Right hindlimb (tissue), 1 donor: ENCODE results near the gene ARHGEF2.
A peak's percentile ranks its signal among the peaks of the same experiment; 100 is the strongest.

Source experiments
- DNase-seq: peaks from one replicate; pipeline ENCODE4 v3.0.0-alpha.2; 2018

ARHGEF2 gene

DNA sequence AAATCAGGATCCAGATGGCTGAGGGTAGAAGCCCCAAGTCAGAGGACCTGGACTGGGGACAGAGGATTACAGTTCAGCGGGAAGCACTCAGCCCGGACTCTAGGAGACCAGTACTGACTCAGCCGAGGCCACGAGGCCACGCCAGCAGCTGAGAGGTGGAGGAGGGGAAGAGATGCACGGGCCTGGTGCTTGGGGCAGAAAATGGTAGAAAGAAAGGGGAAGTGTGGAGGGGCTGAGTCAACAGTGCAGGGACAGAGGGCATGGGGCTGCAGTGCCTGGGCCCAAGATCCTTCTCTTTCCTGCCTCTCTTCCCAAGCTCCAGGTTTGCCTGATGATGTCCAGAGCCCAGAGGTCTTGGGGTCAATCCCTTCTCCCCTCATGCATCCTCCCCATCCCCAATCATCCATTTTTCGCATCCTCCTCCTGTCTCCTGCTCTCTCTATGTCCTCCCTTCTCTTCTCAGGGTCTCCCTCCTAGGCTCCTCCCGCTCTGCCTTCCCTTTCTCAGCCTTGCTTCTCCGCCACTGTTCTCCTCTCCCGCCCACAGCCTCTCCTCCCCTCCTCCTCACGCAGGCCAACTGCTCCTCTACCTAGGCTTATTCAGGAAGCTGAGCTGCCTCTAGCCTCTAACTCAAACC, 7.7 kb downstream of the ARHGEF2 start:
- peak; percentile 54 for DNase-seq

DNA sequence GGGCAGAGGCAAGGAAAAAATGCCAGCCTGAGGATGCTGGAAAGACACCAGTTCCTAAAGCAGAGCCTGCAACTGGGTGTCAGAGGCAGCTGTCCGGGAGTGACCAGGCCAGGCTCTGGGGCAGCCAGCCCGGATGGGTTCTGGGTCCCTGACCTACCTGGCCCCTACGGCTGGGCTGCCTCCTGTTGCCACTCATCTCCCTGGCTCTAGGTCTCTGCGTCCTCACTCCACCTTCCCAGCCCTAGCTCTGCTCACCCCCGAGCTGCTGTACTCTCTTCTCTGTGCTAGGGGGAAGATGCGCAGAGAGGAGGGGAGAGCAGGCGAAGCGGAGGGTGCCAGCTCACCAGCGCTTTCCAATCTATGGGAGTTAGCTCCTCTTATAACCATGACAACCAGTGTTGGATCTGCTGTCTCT, 9.0 kb downstream of the ARHGEF2 start:
- no peak for DNase-seq

DNA sequence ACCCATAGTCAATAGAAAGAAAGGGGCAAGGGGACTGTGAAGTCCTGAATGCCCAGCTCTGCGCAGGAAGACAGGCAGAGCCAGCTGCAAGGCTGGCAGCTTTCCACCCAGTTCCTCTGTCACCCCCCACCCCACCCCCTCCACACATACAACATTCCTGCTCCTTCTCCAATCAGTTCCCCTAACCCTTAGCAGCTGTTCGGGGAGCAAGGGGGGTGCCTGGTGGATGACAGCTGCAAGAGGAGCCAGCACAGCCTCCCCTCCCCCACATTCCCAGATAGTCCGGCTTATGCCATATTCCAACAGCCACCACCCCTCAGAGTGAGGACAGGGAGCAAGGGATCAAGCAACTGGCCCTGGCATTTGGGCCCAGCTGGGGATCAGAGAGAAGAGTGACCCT, 9.7 kb downstream of the ARHGEF2 start:
- peak; percentile 92 for DNase-seq

DNA sequence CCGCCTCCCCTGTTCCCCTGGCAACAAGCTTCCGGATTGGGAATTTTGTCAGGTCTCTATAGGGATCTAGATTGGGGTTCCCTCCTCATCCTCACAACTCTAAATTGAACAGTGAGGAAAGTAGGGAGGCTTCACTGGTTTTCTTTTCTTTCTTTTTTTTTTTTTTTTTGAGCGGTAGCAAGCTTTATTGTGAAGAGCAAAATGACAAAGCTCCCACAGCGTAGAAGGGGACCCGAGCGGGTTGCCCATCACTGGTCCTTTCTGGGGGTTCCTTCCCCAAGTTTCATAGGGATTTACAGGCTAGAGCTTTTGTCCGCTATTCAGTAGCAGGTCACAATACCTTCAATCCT, 10.3 kb downstream of the ARHGEF2 start:
- DNase-seq: no peak

DNA sequence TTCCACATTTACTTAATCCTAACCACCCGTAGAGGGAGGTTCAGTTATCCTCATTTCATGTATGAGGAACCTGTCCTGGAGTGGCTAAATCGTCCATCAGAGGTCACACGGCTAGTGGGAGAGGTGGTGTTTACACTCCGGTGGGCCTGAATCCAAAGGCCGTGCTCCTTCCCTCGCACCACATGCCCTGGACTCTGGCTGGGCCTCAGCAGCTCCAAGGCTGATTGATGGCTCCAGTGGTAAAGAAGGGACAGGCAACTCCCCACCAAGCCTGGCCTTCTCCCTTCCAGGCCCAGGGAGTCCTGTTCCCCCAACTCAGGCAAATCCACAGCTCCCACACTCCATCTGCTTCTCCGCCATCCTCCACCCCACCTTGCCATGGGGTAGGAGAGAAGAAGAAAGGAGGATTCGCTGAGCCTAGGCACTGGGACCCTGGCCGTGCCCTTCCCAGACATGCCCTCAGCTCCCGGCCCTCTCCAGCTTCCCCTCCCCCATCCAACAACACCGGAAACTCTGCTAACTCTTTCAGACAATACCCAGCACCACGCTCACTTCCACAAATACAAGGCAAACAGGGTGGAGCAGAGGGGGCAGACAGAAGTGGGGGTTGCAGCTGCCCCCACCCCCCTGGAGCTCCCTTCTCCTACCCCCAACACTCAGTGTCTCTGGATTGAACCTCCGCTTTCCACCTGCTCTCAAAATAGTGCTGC, 10.9 kb downstream of the ARHGEF2 start:
- DNase-seq: no peak

DNA sequence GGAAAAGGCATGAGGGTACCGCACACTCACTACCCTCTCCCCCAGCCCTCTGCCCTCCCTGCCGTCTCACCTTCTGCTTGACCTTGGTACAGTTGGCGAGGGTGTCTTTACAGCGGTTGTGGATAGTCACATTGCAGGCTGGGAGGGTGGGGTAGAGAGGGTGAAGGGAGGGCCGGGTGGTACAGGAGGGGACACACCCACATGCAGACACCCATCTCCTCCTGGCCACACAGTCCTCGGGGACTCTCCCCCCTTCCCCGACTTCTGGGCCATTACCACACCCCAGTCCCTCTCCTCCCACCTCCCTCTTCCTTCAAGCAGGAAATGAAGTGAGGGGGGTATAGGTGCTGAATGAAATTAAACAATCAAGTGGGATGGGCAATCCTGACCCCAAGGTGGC, 11.6 kb downstream of the ARHGEF2 start:
- no peak for DNase-seq

DNA sequence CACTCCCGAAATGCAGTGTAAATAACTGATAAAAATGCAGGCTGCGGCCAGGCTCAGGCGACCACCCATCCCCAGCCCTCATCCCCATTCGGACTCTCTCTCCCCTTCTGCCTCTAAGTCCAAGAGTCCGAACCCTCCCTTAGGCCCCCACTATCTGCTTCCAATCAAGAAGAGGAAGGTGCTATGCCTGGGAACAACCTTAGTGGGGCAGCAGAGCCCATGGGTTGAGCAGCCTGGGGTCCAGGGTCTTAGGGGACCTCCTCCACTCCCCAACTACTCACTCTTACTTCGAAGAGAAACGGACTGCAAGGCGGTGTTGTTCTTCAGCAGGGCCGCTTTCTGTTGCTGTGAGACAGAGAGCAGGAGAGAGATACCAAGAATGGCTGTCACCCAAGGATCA, 12.2 kb downstream of the ARHGEF2 start:
- no peak for DNase-seq

DNA sequence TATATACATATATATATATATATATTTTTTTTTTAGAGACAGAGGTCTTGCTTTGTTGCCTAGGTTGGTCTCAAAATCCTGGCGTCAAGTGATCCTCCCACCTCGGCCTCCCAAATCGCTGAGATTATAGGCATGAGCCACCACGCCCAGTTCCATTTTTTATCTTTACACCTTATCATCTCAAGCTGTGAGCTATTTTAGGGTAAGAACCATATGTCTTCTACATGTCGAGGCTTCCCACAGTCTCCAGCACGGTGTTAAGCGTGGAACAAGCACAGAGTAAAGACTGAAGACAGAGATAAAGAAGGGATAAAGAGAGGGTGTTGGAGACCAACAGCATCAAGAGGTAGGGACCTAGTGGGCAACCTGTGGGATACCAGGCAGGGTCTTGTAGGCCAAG, 14.2 kb downstream of the ARHGEF2 start:
- no peak for DNase-seq

DNA sequence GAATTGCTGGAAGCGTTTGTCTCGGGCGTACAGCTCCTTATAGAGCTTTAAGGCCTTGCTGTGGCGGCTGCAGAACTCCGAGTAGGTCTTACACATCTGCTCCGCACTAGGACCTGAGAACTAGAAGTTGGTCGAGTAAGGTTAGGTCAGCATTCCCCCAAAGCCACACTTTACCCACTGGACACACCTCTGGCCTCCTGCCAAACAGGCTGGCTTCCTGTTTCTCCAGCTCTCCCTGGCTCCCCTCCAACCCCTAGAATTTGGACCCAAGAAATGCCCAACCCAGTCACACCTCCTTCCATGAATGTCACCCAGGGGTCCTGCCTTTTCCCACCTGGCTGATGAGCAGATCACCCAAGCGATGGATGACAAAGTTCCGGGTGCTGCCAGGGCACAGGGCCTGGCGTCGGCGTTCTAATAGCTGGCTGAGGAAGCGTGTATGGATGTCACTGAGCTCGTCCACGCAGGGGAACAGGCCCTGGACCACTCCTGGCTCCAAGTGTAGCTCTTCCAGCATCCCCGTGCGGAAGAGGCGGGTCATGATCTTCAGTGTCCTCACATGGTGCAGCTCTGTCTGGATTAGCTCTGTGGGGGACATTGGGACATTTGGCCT, 15.6 kb downstream of the ARHGEF2 start:
- no peak for DNase-seq

DNA sequence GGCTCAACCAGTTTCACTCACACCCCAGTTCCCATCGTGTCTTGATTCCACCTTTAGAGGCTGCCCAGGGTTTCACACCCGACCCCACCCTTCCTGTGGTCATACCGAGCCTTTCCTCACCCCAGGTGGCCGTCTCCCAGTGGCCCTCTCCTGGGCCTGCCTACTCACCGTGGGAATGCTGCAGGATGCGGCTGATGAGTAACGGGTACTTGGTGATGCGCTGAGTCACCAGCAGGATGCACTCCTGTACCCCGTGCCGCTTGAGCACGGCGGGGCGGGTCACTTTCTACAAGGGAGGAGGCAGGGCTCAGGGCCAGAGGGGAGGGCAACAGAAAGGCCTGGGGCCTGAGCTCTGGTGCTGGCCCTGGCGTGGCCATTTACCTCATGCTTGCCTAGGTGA, 16.4 kb downstream of the ARHGEF2 start:
- no peak for DNase-seq

DNA sequence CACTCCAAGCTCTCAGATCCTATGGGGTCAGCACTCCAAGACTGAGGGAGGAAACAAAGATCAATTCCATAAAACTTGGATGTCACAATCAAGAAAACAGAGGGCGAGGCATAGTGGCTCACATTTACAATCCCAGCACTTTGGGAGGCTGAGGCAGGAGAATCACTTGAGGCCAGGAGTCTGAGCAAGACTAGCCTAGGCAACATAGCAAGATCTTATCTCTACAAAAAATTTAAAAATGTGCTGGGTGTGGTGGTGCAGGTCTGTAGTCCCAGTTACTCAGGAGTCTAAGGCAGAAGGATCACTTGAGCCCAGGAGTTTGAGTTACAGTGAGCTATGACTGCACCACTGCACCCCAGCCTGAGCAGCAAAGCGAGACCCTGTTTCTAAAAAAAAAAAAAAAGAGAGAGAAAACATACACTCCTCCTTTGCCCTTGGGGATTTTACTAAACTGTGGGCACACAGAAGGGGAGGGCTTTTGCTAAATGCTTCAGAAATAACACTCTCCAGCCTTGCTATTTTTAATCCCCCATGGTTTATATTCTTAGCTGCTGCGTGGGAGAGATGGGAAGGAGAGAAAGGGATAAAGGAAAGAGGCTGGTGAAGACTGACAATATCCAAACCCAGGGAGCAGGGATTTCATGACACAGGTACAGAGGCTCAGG, 18.1 kb downstream of the ARHGEF2 start:
- DNase-seq: no peak

DNA sequence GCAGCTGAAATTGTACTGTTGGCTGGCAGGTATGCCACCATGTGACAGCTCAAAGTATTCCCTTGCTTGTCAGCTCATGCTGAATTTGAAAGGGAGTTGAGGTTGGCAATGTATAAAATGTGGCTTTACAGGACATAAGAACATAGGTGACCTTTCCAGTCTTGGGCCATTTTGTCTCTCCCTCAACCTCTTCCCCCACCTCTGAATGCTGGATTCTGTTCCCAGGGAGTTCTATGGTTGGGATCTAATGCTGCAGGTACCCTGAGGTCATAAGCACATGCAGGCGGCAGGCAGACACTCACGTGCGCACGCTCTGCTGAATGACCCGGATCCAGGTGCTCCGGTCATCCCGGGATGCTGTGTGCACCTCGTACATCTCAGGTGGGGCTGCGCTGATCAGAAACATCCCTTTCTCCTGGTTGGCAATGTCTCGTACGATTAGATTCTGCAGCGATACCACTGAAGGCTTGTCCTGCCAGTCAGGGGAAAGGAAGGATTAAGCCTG, 20.9 kb downstream of the ARHGEF2 start:
- no peak for DNase-seq

DNA sequence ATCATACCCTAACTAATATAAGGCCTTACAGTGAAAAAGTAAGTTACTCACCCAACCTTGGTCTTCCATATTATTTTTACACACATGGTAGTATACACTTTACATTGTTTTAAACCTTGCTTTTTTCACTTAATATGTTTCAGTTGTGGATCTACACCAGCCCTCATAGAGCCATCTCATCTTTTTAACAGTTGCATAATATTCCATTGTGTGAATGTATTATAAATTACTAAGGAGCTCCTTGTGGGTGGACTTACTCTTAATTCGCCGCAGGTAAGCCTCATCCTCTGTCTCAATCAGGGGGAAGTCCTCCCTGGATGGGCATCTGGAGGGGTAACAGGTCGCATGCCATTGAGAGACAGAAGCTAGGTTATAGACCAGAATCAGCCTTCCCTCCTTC, 23.7 kb downstream of the ARHGEF2 start:
- DNase-seq: no peak

DNA sequence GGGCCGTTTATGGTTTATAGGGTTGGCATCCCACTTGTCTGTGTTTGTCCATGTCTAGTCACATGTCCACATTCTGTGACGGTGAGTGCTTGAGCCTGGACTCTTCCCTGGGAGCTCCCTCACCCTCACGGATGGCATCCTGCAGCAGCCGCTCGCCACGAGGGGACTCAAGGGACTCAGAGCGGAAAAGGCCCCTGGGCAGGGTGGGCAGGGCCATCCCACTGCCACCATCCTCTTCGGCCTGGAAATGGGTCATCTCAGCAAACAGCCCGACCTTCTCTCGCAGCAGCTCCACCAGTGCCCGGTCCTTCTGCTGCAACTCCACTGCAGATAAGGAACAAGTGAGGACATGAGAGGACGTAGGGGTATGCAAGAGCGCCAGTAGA, 25.8 kb downstream of the ARHGEF2 start:
- DNase-seq: no peak

DNA sequence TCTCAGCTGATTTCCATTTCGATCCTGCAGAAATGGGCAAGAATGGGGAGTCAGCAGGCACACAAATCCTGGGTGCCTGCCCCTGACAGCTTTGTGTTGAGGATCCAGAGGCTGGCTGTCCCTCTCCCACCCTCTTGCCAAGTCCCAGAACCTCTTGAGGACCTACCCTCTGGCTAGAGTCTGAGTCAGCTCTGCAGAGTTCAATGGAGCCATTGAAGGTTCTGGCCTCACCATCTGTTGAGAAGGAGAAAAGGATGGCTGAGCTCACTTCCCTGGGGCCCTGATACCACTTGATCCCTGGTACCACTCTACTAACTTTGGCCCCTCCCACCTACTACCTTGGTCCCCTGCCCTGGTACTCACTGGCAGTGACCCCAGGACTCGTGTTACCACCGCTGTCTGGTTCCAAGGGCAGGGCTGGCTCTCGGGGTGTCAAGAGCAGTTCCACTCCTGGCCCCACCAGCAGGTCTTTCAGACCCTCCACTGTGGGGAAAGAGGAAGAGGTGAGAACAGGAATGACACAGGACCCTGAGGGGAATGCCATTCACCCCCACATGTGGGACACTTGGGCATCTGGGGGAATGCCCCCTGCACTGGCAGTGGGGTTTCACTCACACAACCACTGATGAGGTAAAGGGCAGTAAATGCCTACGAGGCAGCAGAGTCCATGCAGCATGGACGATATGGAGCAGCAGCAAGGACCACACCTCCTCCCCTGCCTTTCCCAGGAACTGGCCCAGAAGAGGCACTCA, 26.4 kb downstream of the ARHGEF2 start:
- no peak for DNase-seq

DNA sequence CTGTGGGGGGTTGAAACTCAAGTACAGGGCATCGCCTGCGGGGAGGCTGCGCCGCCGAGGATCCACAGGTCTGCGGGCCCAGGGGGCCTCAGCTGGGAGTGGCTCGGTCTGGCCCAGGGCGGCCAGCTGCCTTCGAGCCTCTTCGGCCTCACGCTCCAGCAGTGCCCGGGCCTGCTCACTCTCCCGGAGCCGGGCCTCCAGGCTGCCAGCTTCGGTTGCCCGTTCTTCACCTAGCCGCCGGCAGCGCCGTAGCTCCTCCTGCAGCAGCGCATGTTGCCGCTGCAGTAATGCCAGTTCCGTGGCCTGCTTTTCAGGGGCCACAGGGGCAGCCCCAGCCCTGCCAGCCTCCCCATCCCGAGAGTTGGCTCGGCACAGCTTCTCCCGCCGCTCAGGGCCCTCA, 27.5 kb downstream of the ARHGEF2 start:
- DNase-seq: no peak

DNA sequence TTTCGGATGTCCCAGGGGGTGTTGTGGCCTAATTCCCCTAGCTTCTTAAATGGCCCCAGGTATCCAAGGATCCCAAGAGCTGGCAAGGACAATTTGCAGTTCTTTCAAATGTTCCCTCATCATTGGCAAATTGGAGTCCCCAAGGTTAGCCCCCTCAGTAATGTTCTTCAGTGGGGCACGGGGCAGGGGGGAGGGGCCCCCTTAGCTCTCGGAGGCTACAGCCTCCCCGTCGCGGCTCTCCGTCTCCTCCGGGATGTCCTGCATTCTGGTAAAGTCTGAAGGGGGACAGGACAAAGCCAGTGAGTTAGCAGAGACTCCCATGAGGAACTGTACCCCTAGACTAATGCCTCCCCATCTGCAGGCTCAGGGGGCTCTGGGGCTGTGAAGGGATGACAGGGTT, 30.6 kb downstream of the ARHGEF2 start:
- no peak for DNase-seq

DNA sequence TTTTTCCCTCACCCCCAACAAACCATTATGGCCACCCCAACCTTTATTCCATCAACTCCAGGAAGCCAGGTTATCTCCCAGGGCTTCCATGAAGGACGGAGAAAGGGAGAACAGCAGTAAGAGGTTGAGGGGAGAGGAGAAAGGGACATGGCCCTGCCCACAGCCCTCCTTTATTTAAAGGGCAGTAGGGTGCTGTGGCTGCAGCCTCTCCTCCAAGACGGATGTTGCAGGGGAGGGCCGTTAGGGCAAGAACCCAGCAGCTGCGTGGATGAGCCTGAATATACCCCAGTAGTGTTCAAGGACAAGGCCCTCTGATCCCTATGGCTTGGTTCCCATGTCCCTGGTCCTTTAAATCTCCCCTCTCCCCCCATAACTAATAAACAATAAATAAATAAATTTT, 31.1 kb downstream of the ARHGEF2 start:
- no peak for DNase-seq

DNA sequence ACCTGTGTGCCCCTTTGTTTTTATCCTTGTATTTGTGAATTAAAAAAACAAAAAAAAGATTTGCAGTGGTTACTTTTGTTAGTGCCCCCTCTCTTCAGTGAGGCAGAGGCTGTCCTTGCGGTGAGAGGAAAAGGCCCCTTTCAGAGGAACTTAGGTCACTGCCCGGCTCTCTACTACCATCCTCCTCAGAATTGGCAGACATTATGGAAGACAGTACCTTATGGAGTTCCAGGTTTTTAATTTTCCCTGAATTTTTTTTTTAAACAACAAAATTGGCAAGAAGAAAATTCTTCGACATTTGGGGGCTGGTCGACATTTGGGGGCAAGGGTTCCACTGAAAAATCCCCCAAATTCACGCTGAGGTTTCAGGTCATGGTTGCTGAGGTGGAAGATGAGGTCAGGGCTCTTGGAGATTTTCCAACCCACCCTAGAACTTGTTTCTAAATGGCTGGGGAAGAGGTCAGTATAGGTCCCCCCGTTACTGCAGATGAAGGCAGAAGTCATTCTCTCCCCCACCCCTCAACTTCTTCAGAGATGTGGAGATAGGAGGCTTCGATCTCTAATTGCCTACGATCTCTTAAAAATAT, 31.6 kb downstream of the ARHGEF2 start:
- DNase-seq: no peak

DNA sequence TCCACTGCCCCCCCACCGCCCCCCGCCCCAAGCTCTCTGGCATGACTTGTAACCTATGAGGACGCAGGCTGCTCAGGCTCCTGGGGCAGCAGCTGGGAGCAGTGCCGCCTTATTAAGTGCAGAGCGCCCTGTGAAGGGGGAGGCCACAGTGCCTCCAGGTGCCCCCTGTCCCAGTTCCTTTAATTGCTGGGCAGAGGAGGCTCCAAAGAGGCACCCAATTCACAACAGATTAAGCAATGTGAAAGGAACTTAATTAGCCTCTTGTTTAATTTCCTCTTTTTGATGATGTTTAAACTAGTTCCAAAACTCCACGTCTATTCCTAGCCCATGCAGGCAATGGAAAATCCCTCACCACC, 33.9 kb downstream of the ARHGEF2 start:
- DNase-seq: no peak

DNA sequence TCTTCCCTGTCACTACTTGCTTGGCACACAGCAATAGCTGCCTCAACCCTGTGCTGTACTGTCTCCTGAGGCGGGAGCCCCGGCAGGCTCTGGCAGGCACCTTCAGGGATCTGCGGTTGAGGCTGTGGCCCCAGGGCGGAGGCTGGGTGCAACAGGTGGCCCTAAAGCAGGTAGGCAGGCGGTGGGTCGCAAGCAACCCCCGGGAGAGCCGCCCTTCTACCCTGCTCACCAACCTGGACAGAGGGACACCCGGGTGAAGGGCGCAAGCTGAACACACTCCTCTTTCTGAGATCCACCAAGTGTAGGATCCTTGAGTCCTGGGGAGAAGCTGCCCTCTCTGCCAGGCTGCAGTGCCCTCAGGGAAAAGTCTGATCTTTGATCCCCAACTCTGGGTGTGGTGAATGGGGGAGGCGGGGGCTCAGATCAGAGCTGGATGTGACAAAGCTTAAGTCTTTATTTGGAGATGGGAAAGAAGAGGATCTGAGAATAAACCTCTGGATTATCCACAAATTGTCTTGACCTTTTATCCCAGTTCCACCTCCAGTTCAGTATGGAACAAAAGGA, 35.7 kb downstream of the ARHGEF2 start:
- no peak for DNase-seq

DNA sequence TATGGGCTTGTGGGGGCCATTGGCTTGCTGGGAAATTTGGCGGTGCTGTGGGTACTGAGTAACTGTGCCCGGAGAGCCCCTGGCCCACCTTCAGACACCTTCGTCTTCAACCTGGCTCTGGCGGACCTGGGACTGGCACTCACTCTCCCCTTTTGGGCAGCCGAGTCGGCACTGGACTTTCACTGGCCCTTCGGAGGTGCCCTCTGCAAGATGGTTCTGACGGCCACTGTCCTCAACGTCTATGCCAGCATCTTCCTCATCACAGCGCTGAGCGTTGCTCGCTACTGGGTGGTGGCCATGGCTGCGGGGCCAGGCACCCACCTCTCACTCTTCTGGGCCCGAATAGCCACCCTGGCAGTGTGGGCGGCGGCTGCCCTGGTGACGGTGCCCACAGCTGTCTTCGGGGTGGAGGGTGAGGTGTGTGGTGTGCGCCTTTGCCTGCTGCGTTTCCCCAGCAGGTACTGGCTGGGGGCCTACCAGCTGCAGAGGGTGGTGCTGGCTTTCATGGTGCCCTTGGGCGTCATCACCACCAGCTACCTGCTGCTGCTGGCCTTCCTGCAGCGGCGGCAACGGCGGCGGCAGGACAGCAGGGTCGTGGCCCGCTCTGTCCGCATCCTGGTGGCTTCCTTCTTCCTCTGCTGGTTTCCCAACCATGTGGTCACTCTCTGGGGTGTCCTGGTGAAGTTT, 36.4 kb downstream of the ARHGEF2 start:
- DNase-seq: no peak
